ENCODE measurements around the gene KRTAP4-11. TPM values are rescaled to one million over a fixed set of nuclear protein-coding genes. Genes with fewer than 3 reads are reported as not detected.
"Not testable (repeated sequence)": the region's sequence is repeated elsewhere in the genome, so short reads cannot be mapped to it uniquely, and the experiment has no call there.

KRTAP4-11 gene
- total RNA-seq, 4 donors from 2014 or later, result not detected

DNA sequence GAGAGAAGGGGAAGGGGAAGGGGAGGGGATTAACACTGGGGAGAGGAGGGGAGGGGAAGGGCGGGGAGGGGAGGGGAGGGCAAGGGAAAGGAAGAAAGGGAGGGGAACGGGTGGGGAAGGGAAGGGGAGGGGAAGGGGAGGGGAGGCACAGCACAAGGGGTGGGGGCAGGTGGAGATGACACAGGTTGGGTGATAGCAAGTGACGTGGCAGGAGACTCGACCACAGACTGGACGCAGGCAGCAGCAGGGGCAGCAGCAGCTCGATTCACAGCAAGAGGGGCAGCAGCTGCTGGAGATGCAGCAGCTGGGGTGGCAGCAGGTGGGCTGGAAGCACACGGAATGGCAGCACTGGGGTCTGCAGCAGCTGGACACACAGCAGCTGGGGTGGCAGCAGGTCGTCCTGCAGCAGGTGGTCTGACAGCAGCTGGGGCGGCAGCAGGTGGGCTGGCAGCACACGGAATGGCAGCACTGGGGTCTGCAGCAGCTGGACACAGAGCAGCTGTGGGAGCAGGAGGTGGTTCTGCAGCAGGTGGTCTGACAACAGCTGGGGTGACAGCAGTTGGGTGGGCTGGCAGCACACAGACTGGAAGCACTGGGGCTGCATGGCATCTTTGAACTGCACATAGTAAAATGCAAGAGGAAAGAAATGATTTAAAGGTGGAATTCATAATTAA lies 16.4 kb downstream of the KRTAP4-11 start, which contains the start of gene KRTAP4-16:
TSS of gene KRTAP4-16 (minus strand) at position 624 of the 674 bp plus-strand sequence. CDS start at position 624, 0 bp downstream.
- TF ChIP-seq, protein P1, sequence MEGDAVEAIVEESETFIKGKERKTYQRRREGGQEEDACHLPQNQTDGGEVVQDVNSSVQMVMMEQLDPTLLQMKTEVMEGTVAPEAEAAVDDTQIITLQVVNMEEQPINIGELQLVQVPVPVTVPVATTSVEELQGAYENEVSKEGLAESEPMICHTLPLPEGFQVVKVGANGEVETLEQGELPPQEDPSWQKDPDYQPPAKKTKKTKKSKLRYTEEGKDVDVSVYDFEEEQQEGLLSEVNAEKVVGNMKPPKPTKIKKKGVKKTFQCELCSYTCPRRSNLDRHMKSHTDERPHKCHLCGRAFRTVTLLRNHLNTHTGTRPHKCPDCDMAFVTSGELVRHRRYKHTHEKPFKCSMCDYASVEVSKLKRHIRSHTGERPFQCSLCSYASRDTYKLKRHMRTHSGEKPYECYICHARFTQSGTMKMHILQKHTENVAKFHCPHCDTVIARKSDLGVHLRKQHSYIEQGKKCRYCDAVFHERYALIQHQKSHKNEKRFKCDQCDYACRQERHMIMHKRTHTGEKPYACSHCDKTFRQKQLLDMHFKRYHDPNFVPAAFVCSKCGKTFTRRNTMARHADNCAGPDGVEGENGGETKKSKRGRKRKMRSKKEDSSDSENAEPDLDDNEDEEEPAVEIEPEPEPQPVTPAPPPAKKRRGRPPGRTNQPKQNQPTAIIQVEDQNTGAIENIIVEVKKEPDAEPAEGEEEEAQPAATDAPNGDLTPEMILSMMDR (IDR thresholded peaks at IDR 0.05), result no peak
- ATAC-seq (ENCODE audit: low FRiP score) (no peak), DNase-seq (ENCODE audit: low spot score) (no peak)

DNA sequence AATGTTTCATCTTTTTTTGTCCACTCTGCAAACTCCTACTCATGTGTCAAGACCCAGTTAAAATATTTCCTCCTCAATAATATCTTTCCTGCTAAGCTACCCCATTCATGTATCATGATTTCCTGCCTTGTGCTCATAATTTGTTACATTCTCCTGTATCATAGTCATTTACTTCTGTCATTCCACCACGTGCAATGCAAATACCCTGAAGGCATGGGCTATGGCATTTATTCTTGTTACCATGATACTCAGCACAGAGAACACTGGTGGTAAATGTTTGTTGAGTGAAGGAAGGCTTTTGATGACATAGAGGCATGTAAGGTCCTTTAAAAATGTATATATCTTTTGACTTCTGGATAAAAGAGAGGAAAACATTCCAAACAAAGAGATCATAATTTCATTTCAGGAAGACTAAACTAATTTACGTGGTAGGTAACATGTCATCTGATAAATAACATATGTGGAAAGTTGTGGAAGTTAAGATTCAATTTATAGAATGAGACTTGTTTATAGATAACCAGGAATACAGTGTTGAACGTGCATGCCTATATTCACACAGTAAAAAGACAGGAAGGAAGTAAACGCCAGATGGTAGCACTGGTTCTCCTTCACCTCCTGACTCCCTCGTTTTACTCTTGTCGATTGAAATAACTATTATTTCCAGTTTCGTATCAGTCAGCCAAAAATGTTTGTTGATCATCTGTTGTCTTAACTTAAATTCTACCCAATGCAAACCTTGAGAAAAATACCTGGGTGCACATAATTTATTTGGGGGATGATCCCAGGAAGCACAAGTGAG lies 18.3 kb downstream of the KRTAP4-11 start:
- ATAC-seq (ENCODE audit: low FRiP score); DNase-seq (ENCODE audit: low spot score): not testable (repeated sequence)

GRCh38 chr17:41098481-41098880 lies 19.7 kb downstream of the KRTAP4-11 start:
- TF ChIP-seq, protein P1 (IDR thresholded peaks at IDR 0.05), result no peak
- ATAC-seq (ENCODE audit: low FRiP score) (no peak), DNase-seq (ENCODE audit: low spot score) (no peak)

DNA sequence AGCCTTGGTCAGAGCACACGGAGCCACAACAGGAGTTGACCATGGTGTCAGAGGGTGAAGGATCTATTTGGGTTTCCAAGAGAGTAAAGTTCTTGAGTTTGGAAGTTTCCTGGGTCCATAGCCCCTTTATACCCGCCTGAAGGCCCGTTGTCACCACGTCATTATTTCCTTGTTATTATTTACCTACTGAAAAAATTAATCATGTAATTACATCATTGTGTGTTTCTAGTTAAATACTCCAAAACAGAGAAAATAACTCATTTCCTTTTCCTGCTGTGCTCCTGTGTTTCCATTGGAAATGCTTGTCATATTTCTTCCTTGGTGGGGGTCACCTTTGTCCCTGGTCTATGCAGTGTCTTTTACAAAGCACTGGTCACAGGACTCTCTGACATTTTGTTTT lies 20.1 kb downstream of the KRTAP4-11 start, which contains the start of gene KRTAP4-8:
TSS of gene KRTAP4-8 (minus strand) at position 101 of the 400 bp plus-strand sequence. CDS start at position 43, 58 bp downstream.
- TF ChIP-seq, protein P1 (IDR thresholded peaks at IDR 0.05), result no peak
- ATAC-seq (ENCODE audit: low FRiP score) (no peak), DNase-seq (ENCODE audit: low spot score) (no peak)

GRCh38 chr17:41096055-41096454 lies 22.1 kb downstream of the KRTAP4-11 start:
- TF ChIP-seq, protein P1 (IDR thresholded peaks at IDR 0.05), result no peak
- ATAC-seq (ENCODE audit: low FRiP score) (no peak), DNase-seq (ENCODE audit: low spot score) (no peak)

- not testable (repeated sequence) for ATAC-seq (ENCODE audit: low FRiP score); DNase-seq (ENCODE audit: low spot score)
Observed at GRCh38 chr17:41088760-41089352, 29.3 kb downstream of the KRTAP4-11 start.

DNA sequence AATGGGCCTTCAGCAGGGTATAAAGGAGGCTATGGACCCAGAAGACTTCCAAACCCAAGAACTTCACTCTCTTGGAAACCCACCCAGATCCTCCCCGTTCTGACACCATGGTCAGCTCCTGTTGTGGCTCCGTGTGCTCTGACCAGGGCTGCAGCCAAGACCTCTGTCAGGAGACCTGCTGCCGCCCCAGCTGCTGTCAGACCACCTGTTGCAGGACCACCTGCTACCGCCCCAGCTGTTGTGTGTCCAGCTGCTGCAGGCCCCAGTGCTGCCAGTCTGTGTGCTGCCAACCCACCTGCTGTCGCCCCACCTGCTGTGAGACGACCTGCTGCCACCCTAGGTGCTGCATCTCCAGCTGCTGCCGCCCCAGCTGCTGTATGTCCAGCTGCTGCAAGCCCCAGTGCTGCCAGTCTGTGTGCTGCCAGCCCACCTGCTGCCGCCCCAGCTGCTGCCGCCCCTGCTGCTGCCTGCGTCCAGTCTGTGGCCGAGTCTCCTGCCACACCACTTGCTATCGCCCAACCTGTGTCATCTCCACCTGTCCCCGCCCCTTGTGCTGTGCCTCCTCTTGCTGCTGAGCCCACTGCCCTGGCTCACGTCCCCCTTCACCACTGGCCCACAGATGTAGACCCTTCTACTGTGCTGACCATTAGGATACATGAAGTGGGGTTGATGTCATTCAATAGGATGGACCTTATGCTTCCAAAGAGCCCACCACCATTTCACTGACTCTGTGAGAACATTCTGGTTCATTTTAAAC lies 33.9 kb downstream of the KRTAP4-11 start, which contains the start of gene KRTAP4-7:
TSS of gene KRTAP4-7 (plus strand) at position 51 of the 757 bp plus-strand sequence. CDS start at position 108, 57 bp downstream.
- DNase-seq (ENCODE audit: low spot score); ATAC-seq (ENCODE audit: low FRiP score): not testable (repeated sequence)

DNA sequence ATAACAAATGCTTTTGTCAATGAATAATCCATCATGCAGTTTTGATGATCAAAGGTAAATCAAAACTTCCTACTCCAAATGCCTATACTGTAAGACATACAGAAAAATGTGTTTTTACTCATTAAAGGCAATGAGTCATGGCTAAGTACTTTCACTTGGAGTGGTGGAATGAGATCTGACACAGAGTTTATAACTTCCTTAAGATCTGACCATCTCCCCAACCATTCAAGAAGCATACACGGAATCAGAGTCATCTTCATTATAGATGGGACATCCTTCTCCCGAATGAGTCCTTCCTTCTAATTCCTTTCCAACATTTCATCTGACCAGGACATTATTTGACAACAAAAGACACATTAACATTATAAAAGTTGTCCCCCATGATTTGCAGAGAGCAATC lies 34.7 kb downstream of the KRTAP4-11 start:
- DNase-seq (ENCODE audit: low spot score); ATAC-seq (ENCODE audit: low FRiP score): not testable (repeated sequence)
